Measurements from ENCODE around the gene XCR1.
A peak's percentile ranks its signal among the peaks of the same experiment; 100 is the strongest.
"Not testable (repeated sequence)": the region's sequence is repeated elsewhere in the genome, so short reads cannot be mapped to it uniquely, and the experiment has no call there.

The XCR1 gene

GRCh38 chr3:46038916-46039315 lies 11.6 kb upstream of the XCR1 start:
- DNase-seq (ENCODE audit: low spot score) = no peak

DNA sequence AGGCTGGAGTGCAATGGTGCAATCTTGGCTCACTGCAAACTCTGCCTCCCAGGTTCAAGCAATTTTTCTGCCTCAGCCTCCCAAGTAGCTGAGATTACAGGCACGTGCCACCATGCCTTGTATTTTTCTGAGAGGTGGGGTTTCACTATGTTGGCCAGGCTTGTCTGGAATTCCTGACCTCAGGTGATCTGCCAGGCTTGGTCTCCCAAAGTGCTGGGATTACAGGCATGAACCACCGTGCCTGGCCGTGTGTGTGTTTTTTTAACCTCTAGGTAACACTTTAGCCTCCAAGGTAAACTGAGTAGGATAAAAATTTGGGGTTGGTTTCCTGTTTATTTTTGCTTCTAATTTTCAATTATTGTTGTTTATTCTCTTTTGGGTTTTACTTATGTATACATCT lies 10.8 kb upstream of the XCR1 start:
- not testable (repeated sequence) for DNase-seq (ENCODE audit: low spot score)

GRCh38 chr3:46036191-46036590 lies 8.9 kb upstream of the XCR1 start:
- DNase-seq (ENCODE audit: low spot score) = no peak

DNA sequence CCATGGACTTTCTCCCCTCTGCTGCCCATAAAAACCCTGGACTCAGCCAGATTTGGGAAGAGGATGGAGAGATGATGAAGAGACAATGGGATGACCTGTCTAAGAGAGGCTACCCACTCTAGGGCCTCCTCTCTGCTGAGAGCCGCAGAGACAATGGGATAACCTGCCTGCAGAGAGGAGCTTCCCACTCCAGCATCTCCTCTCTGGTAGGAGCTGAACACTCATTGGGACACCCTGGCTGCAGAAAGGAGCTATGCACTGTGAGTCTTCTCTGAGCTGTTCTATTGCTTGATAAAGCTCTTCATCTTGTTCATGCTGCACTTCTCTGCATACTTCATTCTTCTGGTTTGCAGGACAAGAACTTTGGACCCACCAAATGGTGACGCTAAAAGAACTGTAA lies 4.5 kb upstream of the XCR1 start:
- DNase-seq (ENCODE audit: low spot score) = no peak

DNA sequence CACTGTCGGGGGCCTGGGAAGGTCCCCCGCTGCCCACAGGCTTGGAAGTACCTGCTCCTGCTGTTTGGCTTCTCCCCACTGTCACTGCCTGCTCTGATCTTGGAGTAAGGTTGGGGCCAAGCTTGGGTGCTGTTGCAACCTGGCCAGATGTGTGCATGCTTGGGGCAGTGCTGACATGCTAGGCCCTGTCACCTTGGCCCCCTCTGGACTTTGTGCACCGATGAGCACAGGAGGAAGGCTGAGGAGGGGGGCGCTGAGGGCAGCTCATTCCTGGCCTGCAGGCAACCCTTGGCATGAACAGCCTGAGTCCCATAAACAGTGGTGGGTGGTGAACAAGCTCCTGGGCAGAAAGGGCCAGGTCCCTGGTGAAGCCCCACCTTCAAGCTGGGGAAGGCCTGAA lies 4.0 kb upstream of the XCR1 start:
- no peak for DNase-seq (ENCODE audit: low spot score)

- DNase-seq (ENCODE audit: low spot score) = no peak
Measured at GRCh38 chr3:46030626-46031025, 3.3 kb upstream of the XCR1 start.

DNA sequence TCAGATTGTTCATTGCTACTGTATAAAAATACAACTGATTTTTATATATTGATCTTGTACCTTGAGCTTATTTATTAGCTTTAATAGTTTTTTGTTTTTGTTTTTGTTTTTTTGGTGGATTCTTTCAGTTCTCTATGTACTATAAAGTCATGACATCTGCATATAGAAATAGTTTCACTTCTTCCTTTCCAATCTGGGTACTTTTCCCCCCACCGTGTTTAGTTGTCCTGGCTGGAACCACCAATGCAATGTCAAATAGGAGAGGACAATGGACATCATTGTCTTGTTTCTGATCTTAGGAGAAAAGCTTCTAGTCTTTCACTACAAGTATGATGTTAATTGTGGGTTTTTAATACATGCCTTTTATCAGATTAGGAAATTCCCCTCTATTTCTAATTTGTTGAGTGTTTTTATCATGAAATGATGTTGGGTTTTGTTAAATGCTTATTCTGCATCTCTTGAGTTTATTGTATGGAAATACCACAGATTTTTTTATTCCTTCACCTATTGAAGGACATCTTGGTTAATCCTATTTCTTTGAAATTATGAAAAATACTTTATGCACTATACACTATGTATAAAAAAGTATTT lies 2.8 kb upstream of the XCR1 start:
- no peak for DNase-seq (ENCODE audit: low spot score)

DNA sequence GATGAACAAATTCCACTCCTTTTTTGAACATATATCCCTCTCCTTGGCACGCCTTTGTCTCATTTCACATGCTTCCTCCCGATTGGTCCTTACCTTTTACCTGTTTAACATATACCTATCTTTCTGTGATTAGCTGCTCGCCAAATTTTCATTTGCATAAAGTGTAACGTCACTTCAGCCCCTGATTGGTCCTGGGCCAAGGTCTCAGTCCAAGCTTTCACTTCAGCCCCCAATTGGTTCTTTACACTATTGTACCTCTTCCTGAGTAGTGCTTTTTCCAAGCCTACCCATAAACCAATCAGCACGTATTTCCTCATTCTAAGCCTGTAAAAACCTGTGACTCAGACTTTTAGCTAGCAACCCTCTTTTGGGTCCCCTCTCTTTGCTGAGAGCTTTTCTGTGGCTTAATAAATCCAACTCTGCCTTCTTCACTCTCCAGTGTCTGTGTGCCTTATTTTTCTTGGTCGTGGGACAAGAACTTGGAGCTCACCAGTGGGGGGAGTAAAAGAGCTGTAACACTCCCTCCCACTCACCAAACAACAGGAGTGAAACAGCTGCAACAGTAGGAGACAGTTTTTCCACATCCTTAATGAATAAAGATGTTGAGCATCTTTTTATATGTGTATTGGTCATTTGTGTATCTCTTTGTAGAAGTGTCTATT lies 584 bp upstream of the XCR1 start:
- DNase-seq (ENCODE audit: low spot score) = no peak

- DNase-seq (ENCODE audit: low spot score) = no peak
Measured at GRCh38 chr3:46025139-46025538, 2.1 kb downstream of the XCR1 start.

- DNase-seq (ENCODE audit: low spot score) = no peak
Measured at GRCh38 chr3:46024131-46024530, 3.2 kb downstream of the XCR1 start.

- no peak for DNase-seq (ENCODE audit: low spot score)
Measured at GRCh38 chr3:46022909-46023785, 4.1 kb downstream of the XCR1 start.

DNA sequence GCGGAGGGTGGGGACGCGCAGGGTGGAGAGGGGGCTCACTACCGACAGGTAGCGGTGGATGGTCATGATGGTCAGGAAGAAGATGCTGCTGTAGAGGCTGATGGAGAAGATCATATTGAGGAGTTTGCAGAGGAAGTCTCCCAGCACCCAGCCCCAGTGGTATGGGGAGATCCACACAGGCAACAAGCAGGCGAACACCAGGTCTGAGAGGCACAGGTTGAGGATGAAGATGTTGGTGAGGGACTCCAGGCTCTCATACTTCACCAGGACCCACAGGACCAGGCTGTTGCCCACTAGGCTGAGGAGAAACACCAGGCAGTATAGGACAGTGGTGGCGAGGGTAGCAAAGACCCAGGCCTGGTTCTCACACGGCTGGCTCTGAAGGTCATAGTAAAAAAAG lies 5.8 kb downstream of the XCR1 start:
- DNase-seq (ENCODE audit: low spot score) = no peak

DNA sequence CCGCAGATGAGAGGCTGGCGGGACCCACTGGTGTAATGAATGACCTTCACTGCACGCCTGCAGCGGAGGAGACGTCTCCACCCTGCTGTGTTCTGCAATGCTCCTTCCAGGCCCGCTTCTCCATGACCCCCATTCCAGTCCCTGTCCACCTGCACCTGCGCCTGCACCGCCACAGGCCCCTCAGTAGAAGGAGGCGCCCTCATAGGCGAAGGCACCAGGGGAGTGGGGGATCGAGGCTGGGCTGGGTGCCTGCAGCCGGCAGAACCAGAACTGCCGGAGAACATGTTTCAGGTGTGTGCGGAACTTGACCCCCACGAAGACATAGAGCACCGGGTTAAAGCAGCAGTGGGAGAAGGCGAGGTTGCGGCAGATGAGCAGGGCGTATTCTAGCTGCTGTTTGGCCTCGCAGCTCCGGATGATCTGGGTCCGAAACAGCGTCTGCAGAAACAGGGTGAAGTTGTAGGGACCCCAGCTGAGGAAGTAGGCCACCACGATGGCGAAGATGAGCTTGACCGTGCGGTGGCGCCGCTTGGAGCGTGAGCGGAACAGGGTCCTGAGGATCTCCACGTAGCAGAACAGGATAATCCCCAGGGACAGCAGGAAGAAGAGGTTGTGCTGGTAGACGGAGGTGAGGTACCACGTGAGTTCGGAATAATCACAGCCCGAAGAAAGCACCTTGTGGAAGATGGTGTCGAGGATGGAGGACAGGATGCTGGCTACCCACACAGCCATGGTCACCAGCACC lies 6.3 kb downstream of the XCR1 start:
- no peak for DNase-seq (ENCODE audit: low spot score)

DNA sequence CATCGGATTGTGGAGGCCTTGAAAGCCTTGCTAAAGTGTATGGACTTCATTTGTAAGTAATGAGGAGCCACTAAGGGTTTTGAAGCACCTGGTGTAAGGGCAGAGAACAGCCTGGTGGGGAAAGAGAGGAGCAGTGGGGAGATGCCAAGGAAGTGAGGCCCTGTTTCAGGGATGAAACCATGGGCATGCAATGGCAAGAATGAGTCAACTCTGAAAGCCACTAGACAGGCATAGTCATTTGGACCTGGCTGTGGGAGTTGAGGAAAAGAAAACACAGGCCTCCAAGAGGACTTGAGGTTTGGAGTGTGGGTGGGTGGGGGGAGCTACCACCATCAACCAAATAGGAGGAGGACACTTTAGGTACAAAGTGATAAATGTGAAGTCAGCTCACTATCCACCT lies 7.6 kb downstream of the XCR1 start:
- DNase-seq (ENCODE audit: low spot score) = peak; percentile 41

GRCh38 chr3:46017720-46018119 lies 9.6 kb downstream of the XCR1 start:
- peak; percentile 19 for DNase-seq (ENCODE audit: low spot score)

DNA sequence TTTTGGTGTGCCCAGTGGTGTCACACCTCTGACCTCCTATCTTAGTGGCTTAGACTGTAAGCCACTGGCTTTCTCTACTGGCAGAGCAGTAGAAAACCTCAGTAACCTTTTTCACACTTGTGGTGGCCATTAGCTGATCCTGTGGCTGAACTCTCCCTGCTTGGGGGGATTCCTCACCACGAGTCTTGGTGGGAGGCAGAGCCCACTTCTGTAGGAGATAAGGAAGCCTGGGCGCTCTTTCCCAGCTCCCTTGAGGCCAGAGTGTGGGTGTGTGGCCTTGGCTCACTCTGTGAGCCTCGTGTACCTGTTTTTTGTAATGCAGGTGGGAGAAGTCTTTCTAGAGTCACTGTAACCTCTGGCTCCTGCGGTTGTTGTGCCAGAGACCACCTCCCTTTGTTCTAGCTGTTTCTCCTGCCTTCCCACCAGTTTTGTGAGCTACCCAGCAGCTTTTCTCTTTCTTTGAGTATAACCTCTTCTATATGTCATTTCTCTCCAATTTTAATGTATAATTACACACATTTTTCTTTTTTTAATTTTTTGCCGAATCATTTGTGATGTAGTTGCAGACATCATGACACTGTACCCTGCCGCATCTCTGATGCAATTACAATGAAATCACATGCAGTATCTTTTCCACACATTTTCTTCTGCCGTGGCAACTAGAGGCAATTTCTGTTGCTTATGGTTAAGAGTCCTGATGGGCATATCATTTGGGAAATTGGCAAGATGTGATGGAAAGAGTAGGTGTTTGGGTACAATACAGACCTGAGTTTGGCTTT lies 13.8 kb downstream of the XCR1 start:
- DNase-seq (ENCODE audit: low spot score) = no peak

- no peak for DNase-seq (ENCODE audit: low spot score)
Measured at GRCh38 chr3:46012246-46012645, 15.0 kb downstream of the XCR1 start.

GRCh38 chr3:46010519-46011113 lies 16.7 kb downstream of the XCR1 start:
- no peak for DNase-seq (ENCODE audit: low spot score)

DNA sequence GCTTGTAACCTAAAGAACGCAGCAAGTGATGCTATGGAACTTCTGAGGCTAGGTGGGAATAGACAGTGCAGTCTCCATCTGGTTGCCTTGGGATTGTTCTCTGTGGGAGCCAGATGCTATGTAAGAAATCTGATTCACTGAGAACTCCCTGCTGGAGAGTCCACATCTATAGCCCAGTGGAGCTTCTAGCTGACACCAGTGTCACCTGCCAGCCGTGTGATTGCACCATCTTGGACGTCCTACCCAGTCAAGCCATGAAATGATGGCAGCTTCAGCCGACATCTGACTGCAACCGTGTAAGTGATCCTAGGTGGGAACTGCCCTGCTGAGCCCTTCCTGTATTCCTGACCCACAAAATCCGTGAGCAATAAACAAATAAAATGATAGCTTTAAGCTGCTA lies 19.2 kb downstream of the XCR1 start:
- DNase-seq (ENCODE audit: low spot score) = no peak

GRCh38 chr3:46007280-46007679 lies 20.0 kb downstream of the XCR1 start:
- no peak for DNase-seq (ENCODE audit: low spot score)
